Smooth muscle cell (in vitro differentiated cells): ENCODE measurements around the gene TAF8. TPM values are rescaled to one million over a fixed set of nuclear protein-coding genes. Genes with fewer than 3 reads are reported as not detected.
"Not testable (repeated sequence)": the region's sequence is repeated elsewhere in the genome, so short reads cannot be mapped to it uniquely, and the experiment has no call there.

ENCODE experiments used
- DNase-seq: peaks from one replicate; lab custom pipeline; 2025; ENCODE audit not compliant: unreplicated experiment; lab: John Stamatoyannopoulos, UW
- H2AFZ ChIP-seq: fragments of 200-600 bp; sonication (generic); 2 replicates; pipeline ENCODE4 v1.6.0; 2016; ENCODE audit warnings: antibody characterized with exemption, low read depth, mild to moderate bottlenecking
- H3F3A ChIP-seq: fragments of 200-600 bp; sonication (generic); 2 replicates; pipeline ENCODE4 v1.6.0; 2017; ENCODE audit warnings: antibody characterized with exemption, low read depth
- H3K27ac ChIP-seq: fragments of 200-600 bp; sonication (generic); 2 replicates; pipeline ENCODE4 v1.5.1; 2016; ENCODE audit warnings: low read depth, mild to moderate bottlenecking
- H3K27me3 ChIP-seq: fragments of 200-600 bp; sonication (generic); 2 replicates; pipeline ENCODE4 v1.6.1; 2016; ENCODE audit warnings: low read depth, mild to moderate bottlenecking
- H3K36me3 ChIP-seq: fragments of 200-600 bp; sonication (generic); 2 replicates; pipeline ENCODE4 v1.5.1; 2016; ENCODE audit warnings: low read depth
- H3K4me1 ChIP-seq: fragments of 200-600 bp; sonication (generic); 2 replicates; pipeline ENCODE4 v1.5.1; 2016; ENCODE audit warnings: low read depth
- H3K4me2 ChIP-seq: fragments of 200-600 bp; sonication (generic); 2 replicates; pipeline ENCODE4 v1.6.0; 2016; ENCODE audit warnings: mild to moderate bottlenecking
- H3K4me3 ChIP-seq: fragments of 200-600 bp; sonication (generic); 2 replicates; pipeline ENCODE4 v1.5.1; 2016; ENCODE audit warnings: mild to moderate bottlenecking
- H3K79me2 ChIP-seq: fragments of 200-600 bp; sonication (generic); 2 replicates; pipeline ENCODE4 v1.6.0; 2016; ENCODE audit warnings: low read depth, mild to moderate bottlenecking
- H3K9ac ChIP-seq: fragments of 200-600 bp; sonication (generic); 2 replicates; pipeline ENCODE4 v1.6.0; 2016; ENCODE audit warnings: low read depth
- H3K9me3 ChIP-seq: fragments of 200-600 bp; sonication (generic); replicated peaks from 2 replicates; pipeline ENCODE4 v1.5.1; 2016; ENCODE audit warnings: low read depth
- H4K20me1 ChIP-seq: fragments of 200-600 bp; sonication (generic); 2 replicates; pipeline ENCODE4 v1.6.0; 2016; ENCODE audit warnings: low read depth
- WGBS: methylation state at CpG from one replicate; pipeline ENCODE4 v1.1.7; 2016; ENCODE audit warnings: low lambda C conversion rate; 5-methylcytosine and 5-hydroxymethylcytosine counted together
- polyA plus RNA-seq: library from polyadenylated mRNA; unstranded; fragments of >200 nt; fragmentation: Nextera tagmentation; extraction: Ambion mirVana; gene quantifications from 2 replicates; pipeline ENCODE4 v1.2.1, GENCODE V29; 2016
- total RNA-seq: library from RNA; depleted of rRNA; stranded (reverse); fragments of >200 nt; gene quantifications from 2 replicates; pipeline ENCODE4 v1.2.3, GENCODE V29; 2014
- TF ChIP-seq, protein P1 (sequence below): fragments of 200-600 bp; sonication (generic); IDR thresholded peaks from 2 replicates; pipeline ENCODE4 v1.5.1; 2017; ENCODE audit warnings: borderline replicate concordance, mild to moderate bottlenecking, antibody characterized with exemption; ENCODE audit not compliant: insufficient read depth, poor library complexity, severe bottlenecking

The TAF8 gene, protein sequence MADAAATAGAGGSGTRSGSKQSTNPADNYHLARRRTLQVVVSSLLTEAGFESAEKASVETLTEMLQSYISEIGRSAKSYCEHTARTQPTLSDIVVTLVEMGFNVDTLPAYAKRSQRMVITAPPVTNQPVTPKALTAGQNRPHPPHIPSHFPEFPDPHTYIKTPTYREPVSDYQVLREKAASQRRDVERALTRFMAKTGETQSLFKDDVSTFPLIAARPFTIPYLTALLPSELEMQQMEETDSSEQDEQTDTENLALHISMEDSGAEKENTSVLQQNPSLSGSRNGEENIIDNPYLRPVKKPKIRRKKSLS
- total RNA-seq (9.8 and 11.3 TPM in 2 replicates), polyA plus RNA-seq (8.1 and 9.3 TPM in 2 replicates)

DNA sequence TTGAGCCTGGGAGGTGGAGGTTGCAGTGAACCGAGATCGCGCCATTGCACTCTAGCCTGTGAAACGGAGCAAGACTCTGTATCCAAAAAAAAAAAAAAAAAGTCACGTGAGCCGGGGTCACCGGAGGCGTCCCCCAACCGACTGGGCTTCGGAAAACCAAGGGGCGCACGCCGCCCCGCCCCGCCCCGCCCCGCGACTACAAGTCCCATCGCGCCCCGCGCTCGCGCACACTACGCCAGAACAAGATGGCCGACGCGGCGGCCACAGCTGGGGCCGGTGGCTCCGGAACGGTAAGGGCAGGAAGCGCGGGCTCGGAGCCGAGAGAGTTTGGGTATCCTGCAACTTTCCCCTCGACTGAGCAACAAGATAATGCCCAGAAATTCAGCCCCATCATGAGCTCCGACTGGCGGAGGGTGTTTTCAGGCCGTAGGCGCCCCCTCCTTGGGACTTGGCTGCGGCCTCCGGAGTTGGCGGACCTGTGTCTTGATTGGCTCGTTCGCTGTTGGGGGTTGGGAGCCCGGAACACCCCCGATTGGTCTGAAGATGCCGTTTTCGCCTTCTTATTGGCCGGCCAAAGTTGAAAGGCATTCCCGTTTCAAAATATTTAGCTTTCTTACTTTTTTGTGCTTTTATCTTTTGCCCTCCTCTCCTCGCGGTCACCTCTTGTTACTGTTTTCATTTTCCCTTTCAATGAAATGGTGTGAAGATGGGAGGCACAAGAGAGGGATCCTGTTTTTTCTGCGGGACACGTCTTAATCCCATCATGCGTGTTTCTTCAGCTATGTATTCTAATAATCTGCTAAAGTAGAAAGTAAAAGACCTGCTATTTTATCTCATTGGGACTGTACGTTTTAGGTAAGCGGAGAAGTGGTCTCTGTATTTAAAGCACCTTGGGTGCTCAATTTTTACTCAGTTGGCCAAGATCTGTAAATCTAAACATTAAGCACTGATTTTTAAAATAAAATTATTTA lies at the start of gene TAF8:
Gene TAF8 (plus strand): TSS at position 228 of the 971 bp plus-strand sequence. CDS start 18 bp downstream, at position 246.
- peak within 1 kb of the TSS; percentile 96 for H2AFZ ChIP-seq
- H3K4me2 ChIP-seq: peak within 1 kb of the TSS; percentile 96
- H3K27me3 ChIP-seq: no peaks in the 10 kb centered on the region
- peak within 1 kb of the TSS; percentile 89 for H3K27ac ChIP-seq
- DNase-seq: peak; percentile 95
- peaks cover 10% of the 10 kb centered on the region for H3K4me1 ChIP-seq
- peak within 1 kb of the TSS; percentile 93 for H3K9ac ChIP-seq
- no peaks in the 10 kb centered on the region for H3K9me3 ChIP-seq
- H3F3A ChIP-seq: peaks cover 24% of the 10 kb centered on the region
- WGBS: 2% methylated on average over 58 of the region's 59 CpGs
- H4K20me1 ChIP-seq: no peaks in the 10 kb centered on the region
- TF ChIP-seq, protein P1, sequence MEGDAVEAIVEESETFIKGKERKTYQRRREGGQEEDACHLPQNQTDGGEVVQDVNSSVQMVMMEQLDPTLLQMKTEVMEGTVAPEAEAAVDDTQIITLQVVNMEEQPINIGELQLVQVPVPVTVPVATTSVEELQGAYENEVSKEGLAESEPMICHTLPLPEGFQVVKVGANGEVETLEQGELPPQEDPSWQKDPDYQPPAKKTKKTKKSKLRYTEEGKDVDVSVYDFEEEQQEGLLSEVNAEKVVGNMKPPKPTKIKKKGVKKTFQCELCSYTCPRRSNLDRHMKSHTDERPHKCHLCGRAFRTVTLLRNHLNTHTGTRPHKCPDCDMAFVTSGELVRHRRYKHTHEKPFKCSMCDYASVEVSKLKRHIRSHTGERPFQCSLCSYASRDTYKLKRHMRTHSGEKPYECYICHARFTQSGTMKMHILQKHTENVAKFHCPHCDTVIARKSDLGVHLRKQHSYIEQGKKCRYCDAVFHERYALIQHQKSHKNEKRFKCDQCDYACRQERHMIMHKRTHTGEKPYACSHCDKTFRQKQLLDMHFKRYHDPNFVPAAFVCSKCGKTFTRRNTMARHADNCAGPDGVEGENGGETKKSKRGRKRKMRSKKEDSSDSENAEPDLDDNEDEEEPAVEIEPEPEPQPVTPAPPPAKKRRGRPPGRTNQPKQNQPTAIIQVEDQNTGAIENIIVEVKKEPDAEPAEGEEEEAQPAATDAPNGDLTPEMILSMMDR: no peak
- peaks cover 12% of the 10 kb centered on the region for H3K79me2 ChIP-seq
- peaks cover 3% of the 10 kb centered on the region for H3K36me3 ChIP-seq
- peak within 1 kb of the TSS; percentile 93 for H3K4me3 ChIP-seq

- H3K4me2 ChIP-seq: no peak overlapping the region
- no peaks in the 10 kb centered on the region for H3K4me1 ChIP-seq
- DNase-seq: no peak
- no peaks in the 10 kb centered on the region for H3K9me3 ChIP-seq
- no peak overlapping the region for H2AFZ ChIP-seq
- no peaks in the 10 kb centered on the region for H4K20me1 ChIP-seq
- no peak overlapping the region for H3K27ac ChIP-seq
- no peak overlapping the region for H3K9ac ChIP-seq
- 96% methylated on average over 6 of the region's 6 CpGs for WGBS
- no peaks in the 10 kb centered on the region for H3K79me2 ChIP-seq
- H3F3A ChIP-seq: no peaks in the 10 kb centered on the region
- TF ChIP-seq, protein P1: no peak
- no peak overlapping the region for H3K4me3 ChIP-seq
- no peaks in the 10 kb centered on the region for H3K36me3 ChIP-seq
- no peaks in the 10 kb centered on the region for H3K27me3 ChIP-seq
Observed at GRCh38 chr6:42001506-42001905, 48.8 kb upstream of the TAF8 start.

DNA sequence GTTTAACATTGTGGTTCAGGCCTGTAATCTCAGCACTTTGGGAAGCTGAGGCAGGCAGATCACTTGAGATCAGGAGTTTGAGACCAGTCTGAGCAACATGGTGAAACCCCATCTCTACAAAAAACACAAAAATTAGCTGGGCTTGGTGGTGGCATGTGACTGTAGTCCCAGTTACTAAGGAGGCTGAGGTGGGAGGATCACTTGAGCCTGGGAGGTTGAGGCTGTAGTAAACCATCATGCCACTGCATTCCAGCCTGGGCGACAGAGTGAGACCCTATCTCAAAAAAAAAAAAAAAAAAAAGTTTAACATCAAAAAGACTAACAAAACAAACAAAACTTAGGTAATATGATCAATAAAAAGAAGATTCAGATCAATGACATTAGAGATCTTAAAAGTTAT lies 46.7 kb upstream of the TAF8 start:
- not testable (repeated sequence) for H3K9ac ChIP-seq, H4K20me1 ChIP-seq, H3F3A ChIP-seq, H2AFZ ChIP-seq, H3K9me3 ChIP-seq, H3K27ac ChIP-seq, DNase-seq, H3K4me1 ChIP-seq, H3K4me2 ChIP-seq, H3K36me3 ChIP-seq, H3K27me3 ChIP-seq, H3K4me3 ChIP-seq, H3K79me2 ChIP-seq
- whole genome bisulfite sequencing: 100% methylated on average over 1 of the region's 1 CpG
